B cell (primary cell): Measurements from ENCODE around the gene CCDC88B. TPM values are rescaled to one million over a fixed set of nuclear protein-coding genes. Genes with fewer than 3 reads are reported as not detected.

ENCODE experiments used
- ATAC-seq: fragments of 200-7000 bp; cut with Tn5 transposase; one replicate; pipeline ENCODE4 v1.10.0; 2021; ENCODE audit warnings: low read depth, mild to moderate bottlenecking, moderate number of reproducible peaks, moderate library complexity
- CTCF ChIA-PET: fragments of 350-600 bp; sonication (Branson Sonifier 250); formaldehyde crosslinking; loops from one replicate; lab custom pipeline; 2021; ENCODE audit warnings: antibody characterized with exemption, inconsistent platforms; lab: Charles Lee
- POLR2A ChIA-PET: fragments of 350-600 bp; sonication (Branson Sonifier 250); formaldehyde crosslinking; loops from one replicate; lab custom pipeline; 2021; ENCODE audit warnings: antibody characterized with exemption; lab: Charles Lee
- DNase-seq: peaks from one replicate; pipeline ENCODE4 v3.0.0; 2013
- H2AFZ ChIP-seq: 2 replicates; pipeline ENCODE4 v1.6.1; 2012; ENCODE audit warnings: mild to moderate bottlenecking, low read depth, low read length; ENCODE audit not compliant: insufficient read depth, poor library complexity, severe bottlenecking
- H3K27ac ChIP-seq, 2 donors: 1 replicate in 1 of 2; 2 replicates in 1 of 2; pipeline ENCODE4 v1.5.1; 2012 to 2013; ENCODE audit warnings: low read length in 2 of 2, mild to moderate bottlenecking in 2 of 2, moderate library complexity in 1 of 2
- H3K27me3 ChIP-seq, 4 experiments: fragments of 200-600 bp in 1 of 4; sonication (generic) in 1 of 4; replicated peaks in 1 of 4; 1 replicate in 2 of 4; 2 replicates in 2 of 4; pipeline versions ENCODE4 v1.6.1 to v1.7.0; 2013 to 2016; ENCODE audit warnings: low read length in 3 of 4, mild to moderate bottlenecking in 2 of 4, mixed read lengths in 1 of 4, moderate library complexity in 1 of 4; ENCODE audit not compliant: insufficient read depth in 4 of 4, control insufficient read depth in 3 of 4; ENCODE audit errors: control extremely low read depth in 1 of 4
- H3K36me3 ChIP-seq, 2 experiments: replicated peaks in 1 of 2; 1 replicate in 1 of 2; 2 replicates in 1 of 2; pipeline versions ENCODE4 v1.6.1 to v1.7.1; 2013; ENCODE audit warnings: low read length in 1 of 2; ENCODE audit not compliant: insufficient read depth in 2 of 2, control insufficient read depth in 1 of 2; ENCODE audit errors: control extremely low read depth in 1 of 2, extremely low read depth in 1 of 2
- H3K4me1 ChIP-seq, 2 donors: fragments of 200-600 bp in 1 of 2; sonication (generic) in 1 of 2; 1 replicate in 1 of 2; 2 replicates in 1 of 2; pipeline versions ENCODE4 v1.5.1 to v1.6.1; 2013 to 2017; ENCODE audit warnings: low read length in 2 of 2; ENCODE audit not compliant: control insufficient read depth in 2 of 2, insufficient read depth in 2 of 2
- H3K4me2 ChIP-seq: replicated peaks from 2 replicates; pipeline ENCODE3; 2012; ENCODE audit warnings: mild to moderate bottlenecking, low read depth, low read length; ENCODE audit not compliant: poor library complexity, severe bottlenecking
- H3K4me3 ChIP-seq, 5 experiments: fragments of 200-600 bp in 1 of 5; sonication (generic) in 1 of 5; 1 replicate in 3 of 5; 2 replicates in 2 of 5; pipeline versions ENCODE4 v1.5.1 to v1.7.0; 2011 to 2016; ENCODE audit warnings: low read length in 4 of 5, mild to moderate bottlenecking in 4 of 5, low read depth in 2 of 5, control low read depth in 1 of 5, moderate library complexity in 1 of 5; ENCODE audit not compliant: insufficient read depth in 1 of 5; ENCODE audit errors: control extremely low read depth in 1 of 5, extremely low read depth in 1 of 5
- H3K79me2 ChIP-seq: fragments of 200-600 bp; sonication (generic); one replicate; pipeline ENCODE4 v1.6.0; 2016; ENCODE audit warnings: low read length; ENCODE audit not compliant: control insufficient read depth, insufficient read depth
- H3K9ac ChIP-seq: fragments of 200-600 bp; sonication (generic); 2 replicates; pipeline ENCODE4 v1.6.1; 2017; ENCODE audit warnings: mild to moderate bottlenecking, low read length, moderate library complexity
- H3K9me3 ChIP-seq, 3 donors: one replicate each; pipeline versions ENCODE4 v1.6.1 to v1.7.1; 2013; ENCODE audit warnings: low read length in 2 of 3; ENCODE audit not compliant: control insufficient read depth in 2 of 3, insufficient read depth in 1 of 3; ENCODE audit errors: control extremely low read depth in 1 of 3
- H4K20me1 ChIP-seq: 2 replicates; pipeline ENCODE4 v1.6.0; 2012; ENCODE audit warnings: mild to moderate bottlenecking, low read length; ENCODE audit not compliant: insufficient read depth, control insufficient read depth, poor library complexity, severe bottlenecking
- H3K27ac Mint-ChIP-seq: one replicate; pipeline ENCODE4 v1.8.0; 2021; ENCODE audit warnings: mixed read lengths
- H3K27me3 Mint-ChIP-seq: one replicate; pipeline ENCODE4 v1.8.0; 2021; ENCODE audit warnings: mixed read lengths
- H3K4me1 Mint-ChIP-seq: one replicate; pipeline ENCODE4 v1.8.0; 2021; ENCODE audit warnings: mixed read lengths
- H3K4me3 Mint-ChIP-seq: one replicate; pipeline ENCODE4 v1.8.0; 2021; ENCODE audit warnings: mixed read lengths
- H3K9me3 Mint-ChIP-seq: one replicate; pipeline ENCODE4 v1.8.0; 2022; ENCODE audit warnings: mixed read lengths; ENCODE audit not compliant: insufficient read depth
- CTCF ChIP-seq: fragments of 200-600 bp; IDR thresholded peaks from one replicate; pipeline ENCODE4 v1.8.0; 2022; ENCODE audit warnings: antibody characterized with exemption, mild to moderate bottlenecking
- EZH2 ChIP-seq: IDR thresholded peaks from 2 replicates; pipeline ENCODE4 v1.6.1; 2012; ENCODE audit warnings: borderline replicate concordance, low read depth, mild to moderate bottlenecking, moderate library complexity, low read length; ENCODE audit not compliant: insufficient read depth, poor library complexity, severe bottlenecking
- WGBS: methylation state at CpG from one replicate; pipeline ENCODE4 v1.1.5; 2013; ENCODE audit warnings: missing lambda C conversion rate; ENCODE audit not compliant: insufficient coverage; 5-methylcytosine and 5-hydroxymethylcytosine counted together
- intact Hi-C: fragments of 100-400 bp; cut with micrococcal nuclease; formaldehyde crosslinking; loops from one replicate; pipeline ENCODE4 v1.10.0; 2022
- polyA plus RNA-seq: library from polyadenylated mRNA; depleted of rRNA; stranded (reverse); fragments of >200 nt; gene quantifications from 2 replicates; pipeline ENCODE4 v1.2.3, GENCODE V29; 2012
- total RNA-seq, 2 donors: library from RNA; stranded (reverse); fragments of 120-200 nt in 1 of 2; gene quantifications; 1 replicate in 1 of 2; 2 replicates in 1 of 2; pipeline versions ENCODE4 v1.2.3 to v1.2.4, GENCODE V29; 2013 to 2022

Gene CCDC88B
- total and polyA plus RNA-seq, 2 donors (not counting 1 experiment from before 2014, with no cell fraction given): 172 to 208 TPM

DNA sequence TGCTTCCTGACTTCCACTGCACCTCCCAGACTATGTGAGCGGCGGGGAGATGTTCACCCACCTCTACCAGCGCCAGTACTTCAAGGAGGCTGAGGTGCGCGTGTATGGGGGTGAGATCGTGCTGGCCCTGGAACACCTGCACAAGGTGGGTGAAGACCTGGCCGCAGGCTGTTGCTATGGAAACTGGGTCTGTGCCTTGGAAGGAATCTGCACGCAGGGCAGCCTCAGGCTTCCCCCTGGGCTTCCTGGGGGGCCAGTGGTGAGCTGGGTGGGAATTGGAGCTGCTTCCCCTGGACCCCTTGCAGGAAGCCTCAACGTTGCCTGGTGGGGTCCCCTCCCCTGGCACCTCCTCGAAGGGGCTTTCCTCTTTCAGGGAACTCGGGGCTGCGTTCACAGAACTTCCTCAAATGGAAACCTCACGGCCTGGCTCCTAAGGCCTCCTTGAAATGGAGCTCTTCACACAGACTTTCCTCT lies 20.5 kb downstream of the CCDC88B start:
- H3K9me3 Mint-ChIP-seq: no peaks in the 10 kb centered on the region
- Histone ChIP-seq H3K9me3 (no peaks in the 10 kb centered on the region), H2AFZ (peak overlapping the region; percentile 86), H3K4me1 (peaks cover 31 to 49% of the 10 kb centered on the region in 2 donors), H3K4me2 (peak overlapping the region; percentile 93), H3K79me2 (peaks cover 10% of the 10 kb centered on the region), H4K20me1 (peaks cover 27% of the 10 kb centered on the region), H3K4me3 (peak overlapping the region in 3 of 5 experiments; percentile 72 to 86 (median 75)), H3K9ac (peak overlapping the region; percentile 73), H3K27me3 (no peaks in the 10 kb centered on the region), H3K36me3 (peaks cover 0 to 16% of the 10 kb centered on the region in 2 experiments), H3K27ac (peak overlapping the region in 1 of 2 donors; percentile 9)
- peak overlapping the region; percentile 75 for H3K27ac Mint-ChIP-seq
- intact Hi-C loops: no loop called here
- peak overlapping the region; percentile 94 for H3K4me3 Mint-ChIP-seq
- no peak for ATAC-seq
- TF ChIP-seq EZH2 (no peak), CTCF (no peak)
- no peaks in the 10 kb centered on the region for H3K27me3 Mint-ChIP-seq
- POLR2A ChIA-PET: interaction anchor here (1.2 kb wide), 1 partner anchor 43 kb away, joined by 4 read pairs; the partner anchor contains the start of genes PRDX5 and TRMT112
- DNase-seq: peak; percentile 64
- CTCF ChIA-PET: interaction anchor here (0.8 to 10.2 kb wide), 8 partner anchors 18 to 292 kb away, joined by 3 to 188 read pairs (median 5); partner anchors contain the start of genes PRDX5 and TRMT112
- peaks cover 40% of the 10 kb centered on the region for H3K4me1 Mint-ChIP-seq
- 17% methylated on average over 12 of the region's 13 CpGs for WGBS

DNA sequence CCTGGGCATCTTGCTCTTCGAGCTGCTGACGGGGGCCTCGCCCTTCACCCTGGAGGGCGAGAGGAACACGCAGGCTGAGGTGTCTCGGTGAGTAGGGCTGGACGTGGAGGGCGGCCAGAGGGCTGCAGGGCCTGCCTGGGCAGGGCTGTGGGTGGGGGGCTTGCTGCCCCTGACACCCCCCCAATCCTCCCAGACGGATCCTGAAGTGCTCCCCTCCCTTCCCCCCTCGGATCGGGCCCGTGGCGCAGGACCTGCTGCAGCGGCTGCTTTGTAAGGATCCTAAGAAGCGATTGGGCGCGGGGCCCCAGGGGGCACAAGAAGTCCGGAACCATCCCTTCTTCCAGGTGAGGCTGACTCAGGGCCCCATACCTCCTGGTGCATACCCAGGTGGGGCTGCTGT lies 21.7 kb downstream of the CCDC88B start:
- intact Hi-C loops: no loop called here
- Mint-ChIP-seq H3K27ac (peak overlapping the region; percentile 29), H3K4me3 (no peak overlapping the region), H3K27me3 (no peaks in the 10 kb centered on the region), H3K4me1 (peaks cover 37% of the 10 kb centered on the region), H3K9me3 (no peaks in the 10 kb centered on the region)
- Histone ChIP-seq H3K9ac (no peak overlapping the region), H4K20me1 (peaks cover 25% of the 10 kb centered on the region), H3K4me1 (peaks cover 31 to 48% of the 10 kb centered on the region in 2 donors), H3K36me3 (peaks cover 0 to 24% of the 10 kb centered on the region in 2 experiments), H3K27ac (no peak overlapping the region), H3K27me3 (no peaks in the 10 kb centered on the region), H3K9me3 (no peaks in the 10 kb centered on the region), H3K4me2 (no peak overlapping the region), H3K79me2 (peaks cover 8% of the 10 kb centered on the region), H2AFZ (no peak overlapping the region), H3K4me3 (no peak overlapping the region)
- 97% methylated on average over 16 of the region's 18 CpGs for WGBS
- no peak for ATAC-seq
- ChIA-PET POLR2A (no interaction called here), CTCF (interaction anchor here (10.2 kb wide), 1 partner anchor 44 kb away, joined by 188 read pairs; the partner anchor contains the start of genes PRDX5 and TRMT112)
- no peak for DNase-seq
- TF ChIP-seq EZH2 (no peak), CTCF (no peak)
